ENCODE data around the gene SMYD1.
A peak's percentile ranks its signal among the peaks of the same experiment; 100 is the strongest.
"Not testable (repeated sequence)": the region's sequence is repeated elsewhere in the genome, so short reads cannot be mapped to it uniquely, and the experiment has no call there.

SMYD1 gene

DNA sequence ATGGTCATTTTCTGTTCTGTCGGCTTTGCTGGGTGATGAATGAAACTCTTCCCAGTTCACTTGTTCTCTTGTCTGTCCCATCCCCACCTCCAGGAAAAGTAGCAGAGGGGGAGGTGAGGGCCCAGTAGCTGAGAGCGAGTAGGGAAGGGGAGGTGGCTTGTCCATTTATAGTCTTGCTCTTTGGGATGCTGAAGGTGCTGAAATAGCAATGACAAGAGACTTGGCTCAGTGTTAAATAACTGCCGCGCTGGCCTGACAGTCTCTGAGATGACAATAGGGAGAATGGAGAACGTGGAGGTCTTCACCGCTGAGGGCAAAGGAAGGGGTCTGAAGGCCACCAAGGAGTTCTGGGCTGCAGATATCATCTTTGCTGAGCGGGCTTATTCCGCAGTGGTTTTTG, at the start of gene SMYD1:
Gene SMYD1 (plus strand): TSS at position 228 of the 400 bp plus-strand sequence. CDS start 40 bp downstream, at position 268.
- DNase-seq = no peak

DNA sequence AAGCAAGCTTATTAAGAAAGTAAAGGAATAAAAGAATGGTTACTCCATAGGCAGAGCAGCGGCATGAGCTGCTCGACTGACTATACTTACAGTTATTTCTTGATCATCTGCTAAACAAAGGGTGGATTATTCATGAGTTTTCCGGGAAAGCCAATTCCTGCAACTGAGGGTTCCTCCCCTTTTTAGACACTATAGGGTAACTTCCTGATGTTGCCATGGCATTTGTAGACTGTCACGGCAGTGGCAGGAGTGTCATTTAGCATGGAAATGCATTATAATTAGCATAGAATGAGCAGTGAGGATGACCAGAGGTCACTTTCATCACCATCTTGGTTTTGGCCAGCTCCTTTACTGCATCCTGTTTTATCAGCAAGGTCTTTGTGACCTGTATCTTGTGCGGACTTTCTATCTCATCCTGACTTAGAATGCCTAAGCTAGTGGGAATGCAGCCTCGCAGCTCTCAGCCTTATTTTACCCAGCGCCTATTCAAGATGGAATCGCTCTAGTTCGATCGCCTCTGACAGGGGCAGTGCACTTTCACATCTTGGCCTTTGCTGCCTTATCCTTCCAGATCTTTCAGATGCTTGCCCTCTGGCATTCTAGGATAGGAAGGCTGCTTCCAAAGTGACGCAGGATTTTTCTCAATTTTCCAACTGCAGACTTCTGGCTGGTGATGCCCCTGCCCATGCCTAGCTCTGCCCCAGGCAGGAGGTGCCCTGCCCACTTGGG, 49.4 kb upstream of the SMYD1 start:
- peak; percentile 67 for DNase-seq

DNA sequence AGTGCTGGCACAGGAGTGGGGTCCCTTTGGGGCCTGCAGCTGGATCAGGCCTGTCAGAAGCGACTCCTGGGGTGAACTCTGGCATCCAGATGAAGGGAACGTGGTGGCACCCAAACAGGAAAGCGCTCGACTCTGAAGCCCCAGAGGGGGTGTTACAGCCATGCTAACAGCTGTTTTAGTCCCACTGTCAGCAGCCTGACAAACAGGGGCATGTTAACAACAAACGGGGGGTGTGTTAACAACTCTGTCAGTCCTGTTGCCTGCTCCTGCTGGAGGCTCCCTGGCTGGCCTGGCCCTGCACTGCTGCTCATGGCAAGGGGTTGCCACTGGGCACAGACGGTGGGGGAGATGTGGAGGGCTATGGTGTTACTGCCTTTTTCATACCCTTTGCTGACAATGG, 48.7 kb upstream of the SMYD1 start:
- DNase-seq = no peak

DNA sequence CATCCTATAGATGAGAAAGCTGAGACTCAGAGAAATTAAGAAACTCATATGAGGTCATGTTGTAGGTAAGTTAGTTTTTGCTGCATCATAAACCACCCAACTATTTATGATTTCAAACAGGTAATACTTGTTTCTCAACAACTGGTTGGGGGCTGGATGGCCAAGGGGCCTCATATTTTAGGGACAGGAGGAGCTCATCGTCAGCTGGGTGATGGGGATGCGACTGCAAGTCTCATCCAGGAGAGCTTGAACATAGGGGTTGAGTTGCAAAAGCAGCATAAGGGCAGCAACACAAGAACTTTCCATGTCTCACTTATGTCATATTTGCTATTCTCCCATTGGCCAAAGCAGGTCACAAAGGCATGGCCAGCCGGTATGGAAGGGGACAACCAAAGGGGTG, 47.6 kb upstream of the SMYD1 start:
- no peak for DNase-seq

DNA sequence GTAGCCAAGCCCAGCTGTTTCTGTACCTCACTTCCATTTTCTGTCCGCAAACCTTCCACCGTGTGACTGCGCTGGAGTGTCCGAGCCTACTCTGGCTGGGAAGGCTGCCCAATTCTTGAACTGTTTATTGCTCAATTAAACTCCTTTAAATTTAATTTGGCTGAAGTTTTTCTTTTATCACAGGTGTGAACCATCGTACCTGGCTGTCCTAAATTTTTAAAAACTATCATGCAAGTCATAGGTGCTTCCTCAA, 45.0 kb upstream of the SMYD1 start:
- DNase-seq = no peak

DNA sequence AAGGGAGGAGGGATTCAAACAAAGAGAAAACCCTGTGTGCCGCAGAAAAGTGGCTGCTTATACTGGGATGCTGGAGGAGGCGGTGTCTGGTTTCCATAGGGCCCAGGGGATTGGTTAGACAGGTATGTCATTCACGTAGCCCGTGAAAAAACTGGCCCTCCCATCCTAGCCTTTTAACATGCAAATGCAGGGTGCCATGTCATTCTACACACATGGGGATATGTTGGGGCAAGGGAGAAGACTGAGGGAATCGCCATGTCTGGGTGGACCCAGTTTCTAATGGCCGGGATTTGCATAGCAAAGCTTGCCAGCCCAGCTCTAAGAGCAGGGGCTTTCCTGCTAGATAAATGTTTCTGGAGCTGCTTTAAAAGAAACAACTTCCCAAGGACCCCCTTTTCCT, 43.1 kb upstream of the SMYD1 start:
- no peak for DNase-seq

DNA sequence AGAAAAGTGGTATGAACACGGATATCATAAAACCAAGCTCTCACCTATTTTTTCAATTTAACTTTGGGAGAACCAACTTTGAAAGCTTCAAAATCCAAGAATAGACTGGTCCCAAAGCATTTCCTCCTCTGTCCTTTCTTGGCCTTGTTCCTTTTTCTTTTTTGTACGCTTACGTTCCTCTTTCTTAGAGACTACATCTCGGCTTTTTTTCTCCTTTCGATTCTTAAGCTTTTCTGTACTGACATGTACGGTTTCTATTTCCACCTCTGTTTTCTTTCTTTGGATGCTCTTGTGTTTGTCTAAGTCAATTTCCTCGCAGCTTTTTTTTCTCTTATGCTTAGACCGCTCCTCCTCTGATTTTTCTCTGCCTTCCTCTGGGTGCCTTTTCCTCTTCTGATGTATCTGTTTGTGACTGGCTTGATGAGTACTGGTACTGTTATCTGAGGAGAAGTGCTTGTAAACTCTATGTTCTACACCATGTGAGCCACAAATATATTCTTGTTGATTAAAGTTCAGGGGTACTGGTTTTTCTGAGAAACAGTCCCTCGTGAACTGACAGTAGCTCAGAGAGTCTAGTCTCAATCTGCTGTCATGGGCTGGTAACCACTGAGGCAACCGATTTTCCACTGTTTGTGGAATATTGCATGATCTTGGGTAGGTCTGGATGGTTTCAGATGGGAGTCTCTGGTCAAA, 39.8 kb upstream of the SMYD1 start:
- DNase-seq = peak; percentile 79

DNA sequence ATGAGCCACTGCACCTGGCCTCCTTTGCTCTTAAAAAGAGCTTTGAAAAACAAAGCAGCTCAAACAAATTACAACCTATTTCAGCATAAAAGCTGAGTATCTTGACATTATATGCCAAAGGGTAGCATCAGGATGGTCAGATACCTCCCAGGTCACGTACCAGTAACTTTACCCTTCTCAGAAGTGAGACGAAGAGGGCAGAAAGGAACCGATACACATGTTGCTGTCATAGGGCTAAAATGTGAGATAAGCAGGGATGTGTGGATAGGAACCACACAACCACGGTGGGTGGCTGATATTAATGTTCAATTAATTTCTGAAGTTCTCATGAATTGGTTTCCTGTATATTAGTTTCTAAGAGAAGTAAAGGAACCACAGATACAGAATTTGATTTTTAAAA, 38.7 kb upstream of the SMYD1 start:
- no peak for DNase-seq

DNA sequence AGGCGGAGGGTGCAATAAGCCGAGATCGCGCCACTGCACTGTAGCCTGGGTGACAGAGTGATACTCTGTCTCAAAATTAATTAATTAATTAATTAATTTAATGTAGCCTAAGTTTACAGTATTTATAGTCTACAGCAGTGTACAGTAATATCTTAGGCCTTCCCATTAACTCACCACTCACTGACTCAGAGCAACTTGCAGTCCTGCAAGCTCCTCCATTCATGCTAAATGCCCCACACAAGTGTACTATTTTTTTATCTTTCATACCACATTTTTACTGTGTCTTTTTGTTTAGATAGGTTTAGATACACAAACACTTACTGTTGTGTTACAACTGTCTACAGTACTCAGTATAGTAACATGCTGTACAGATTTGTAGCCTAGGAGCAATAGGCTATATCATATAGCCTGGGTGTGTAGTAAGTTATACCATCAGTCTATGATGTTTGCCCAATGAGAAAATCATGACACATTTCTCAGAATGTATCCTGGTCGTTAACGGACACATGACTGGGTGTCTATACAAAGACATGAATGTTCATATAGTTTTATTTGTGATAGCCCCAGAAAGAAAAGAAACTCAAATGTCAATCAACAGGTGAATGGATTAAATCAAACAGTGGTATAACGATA, 35.4 kb upstream of the SMYD1 start:
- no peak for DNase-seq

DNA sequence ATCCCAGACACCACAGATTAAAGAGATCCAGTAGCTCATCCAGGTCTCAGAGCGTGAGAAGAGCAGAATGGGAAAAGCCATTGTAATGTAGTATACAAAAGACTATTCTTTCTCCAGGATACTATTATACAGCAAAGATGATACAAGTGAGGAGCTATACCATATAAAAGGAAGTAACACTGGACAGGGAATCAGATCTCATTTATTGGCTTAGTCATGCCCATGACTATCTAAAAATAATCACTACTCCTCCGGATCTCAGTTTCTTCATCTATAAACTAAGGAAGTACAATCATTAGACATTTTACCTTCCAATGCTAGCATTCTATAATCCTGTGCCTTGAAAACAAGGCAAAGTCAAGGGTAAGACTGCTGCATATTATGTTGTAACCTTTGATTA, 31.4 kb upstream of the SMYD1 start:
- peak; percentile 31 for DNase-seq

DNA sequence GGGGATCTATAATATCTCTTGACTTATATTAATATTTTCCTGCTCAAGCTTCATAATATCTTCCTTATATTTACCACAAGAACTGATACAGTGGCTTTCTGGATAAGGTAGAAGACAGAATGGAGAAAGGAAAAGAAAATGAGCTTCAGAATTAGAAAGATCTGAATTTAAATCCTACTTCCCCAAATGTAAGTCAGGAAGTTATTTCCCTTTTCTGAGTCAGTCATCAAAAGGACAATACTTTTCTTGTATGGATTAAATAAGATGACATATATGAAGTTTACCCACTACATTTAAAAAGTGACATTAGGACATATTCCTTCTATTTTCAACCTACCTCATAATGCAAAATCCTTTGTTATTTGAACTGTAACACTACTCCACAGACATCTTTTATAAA, 31.0 kb upstream of the SMYD1 start:
- DNase-seq = peak; percentile 31

DNA sequence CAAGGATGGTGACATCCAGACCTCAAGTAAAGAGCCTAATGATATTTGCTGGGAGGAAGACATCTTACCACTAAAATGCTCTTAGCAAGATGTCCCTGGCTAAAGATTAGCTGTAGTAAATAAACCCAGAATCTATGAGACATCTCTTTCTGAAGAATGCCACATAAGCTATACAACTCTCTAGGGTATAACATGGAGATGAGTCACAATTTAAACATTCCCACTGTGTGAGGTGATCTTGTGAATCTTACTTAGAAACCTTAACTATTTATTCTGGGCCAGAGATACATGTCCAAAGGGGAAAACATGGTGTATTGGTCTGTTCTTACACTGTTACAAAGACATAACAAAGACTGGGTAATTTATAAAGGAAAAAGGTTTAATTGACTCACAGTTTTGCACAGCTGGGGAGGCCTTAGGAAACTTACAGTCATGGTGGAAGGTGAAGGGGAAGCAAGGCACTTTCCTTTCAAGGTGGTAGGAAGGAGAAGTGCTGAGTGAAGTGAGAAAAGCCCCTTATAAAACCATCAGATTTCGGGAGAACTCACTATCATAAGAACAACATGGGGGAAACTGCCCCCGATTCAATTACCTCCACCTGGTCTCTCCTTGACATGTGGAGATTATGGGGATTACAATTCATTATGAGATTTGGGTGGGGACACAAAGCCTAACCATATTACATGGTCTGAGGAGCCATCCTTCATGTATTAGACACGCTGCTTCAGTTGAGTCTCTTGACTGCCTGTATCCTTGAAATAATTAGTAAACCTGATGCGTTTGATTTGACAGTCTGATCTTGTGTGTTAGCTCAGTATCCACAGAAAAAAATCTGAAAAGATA, 29.1 kb upstream of the SMYD1 start:
- DNase-seq = no peak

DNA sequence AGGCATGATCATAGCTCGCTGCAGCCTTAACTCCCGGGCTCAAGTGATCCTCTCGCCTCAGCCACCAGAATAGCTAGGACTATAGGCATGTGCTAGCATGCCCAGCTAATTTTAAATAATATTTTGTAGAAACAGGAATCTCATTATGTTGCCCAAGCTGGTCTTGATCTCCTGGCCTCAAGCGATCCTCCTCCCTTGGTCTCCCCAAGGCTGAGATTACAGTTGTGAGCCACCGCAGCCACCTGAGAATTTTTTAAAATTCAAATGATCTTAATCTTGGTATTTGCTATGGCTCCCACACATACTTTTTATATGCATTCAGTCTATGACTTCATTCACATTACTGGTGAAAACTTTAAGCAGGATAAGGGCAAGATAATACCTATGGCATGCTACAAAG, 25.1 kb upstream of the SMYD1 start:
- DNase-seq = no peak

DNA sequence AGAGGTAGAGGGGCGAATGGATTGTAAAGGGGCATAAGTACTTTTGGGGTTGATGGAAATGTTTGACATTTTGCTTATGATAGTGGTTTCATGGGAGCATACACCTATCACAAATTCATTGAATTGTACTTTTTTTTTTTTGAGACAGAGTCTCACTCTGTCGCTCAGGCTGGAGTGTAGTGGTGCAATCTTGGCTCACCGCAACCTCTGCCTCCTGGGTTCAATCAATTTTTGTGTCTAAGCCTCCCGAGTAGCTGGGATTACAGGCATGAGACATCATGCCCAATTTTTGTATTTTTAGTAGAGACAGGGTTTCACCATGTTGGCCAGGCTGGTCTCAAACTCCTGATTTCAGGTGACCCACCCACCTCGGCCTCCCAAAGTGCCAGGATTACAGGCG, 22.1 kb upstream of the SMYD1 start:
- not testable (repeated sequence) for DNase-seq

DNA sequence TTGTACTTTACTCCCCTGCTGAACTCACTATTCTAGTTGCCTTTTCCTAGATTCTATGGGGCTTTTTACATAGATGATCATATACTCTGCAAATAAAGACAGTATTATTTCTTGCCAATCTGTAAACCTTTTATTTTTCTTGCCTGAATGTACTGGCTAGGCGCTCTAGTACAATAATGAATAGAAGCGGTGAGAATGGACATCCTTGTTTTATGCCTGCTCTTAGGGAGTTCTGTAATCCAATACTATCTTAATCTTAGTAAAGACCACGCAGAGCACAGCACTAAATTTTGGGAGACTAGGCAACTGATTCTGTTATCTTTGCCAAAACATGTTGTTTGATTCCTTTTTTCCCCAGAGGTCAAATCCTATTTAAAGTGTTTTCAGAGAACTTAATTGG, 19.1 kb upstream of the SMYD1 start:
- DNase-seq = peak; percentile 1

DNA sequence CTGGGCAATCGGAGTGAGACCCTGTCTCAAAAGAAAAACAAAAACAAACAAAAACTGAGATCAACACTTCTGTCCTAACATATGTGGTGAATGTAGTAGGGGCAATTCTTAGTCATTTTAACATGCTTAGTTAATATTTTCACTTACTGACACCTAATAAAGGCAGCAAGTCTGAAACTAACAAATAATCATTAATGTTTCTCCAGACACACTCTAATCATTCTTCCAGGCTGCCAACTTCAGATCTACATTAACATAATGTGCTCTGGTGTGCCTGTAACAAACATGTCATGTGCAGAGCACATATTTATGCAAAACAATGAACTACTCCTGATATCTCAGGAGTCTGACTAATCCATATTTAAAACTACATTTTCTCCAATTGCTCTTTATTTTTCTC, 18.0 kb upstream of the SMYD1 start:
- DNase-seq = no peak

DNA sequence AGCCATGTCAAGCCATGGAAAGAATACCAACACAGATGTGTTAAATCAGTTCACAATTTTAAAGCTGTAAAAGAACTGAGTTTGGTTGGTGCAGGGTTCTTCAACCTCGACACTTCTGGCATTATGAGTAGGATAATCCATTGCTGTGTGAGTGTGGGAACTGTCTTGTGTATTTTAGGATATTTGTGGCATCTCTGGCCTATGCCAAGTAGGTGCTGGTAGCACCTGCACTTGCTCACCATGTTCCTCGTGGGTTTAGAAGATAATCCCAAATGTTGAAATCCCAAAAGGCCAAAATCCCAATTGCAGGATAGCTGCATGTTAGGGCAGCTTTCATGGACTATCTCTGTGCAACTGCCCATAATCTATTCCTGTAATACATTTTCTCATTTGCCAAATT, 15.8 kb upstream of the SMYD1 start:
- no peak for DNase-seq

DNA sequence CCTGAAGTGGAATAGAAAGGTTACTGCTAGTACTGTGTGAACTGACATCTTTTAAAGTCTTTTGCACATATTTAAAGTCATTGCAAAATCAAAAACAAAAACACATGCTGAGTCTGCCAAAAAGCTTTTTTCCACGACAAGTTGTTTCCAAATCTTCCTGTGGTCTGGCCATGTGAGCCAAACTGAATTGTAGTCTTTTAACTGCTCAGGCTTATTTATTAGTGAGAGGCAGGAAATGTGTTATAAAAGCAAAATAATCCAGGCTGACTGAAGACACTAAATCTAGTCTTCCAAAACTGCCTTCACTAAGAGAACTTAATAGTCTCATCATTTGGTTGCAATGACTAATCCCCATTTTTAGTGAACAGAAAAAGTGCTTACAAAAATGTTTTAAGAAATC, 14.3 kb upstream of the SMYD1 start:
- DNase-seq = peak; percentile 13

DNA sequence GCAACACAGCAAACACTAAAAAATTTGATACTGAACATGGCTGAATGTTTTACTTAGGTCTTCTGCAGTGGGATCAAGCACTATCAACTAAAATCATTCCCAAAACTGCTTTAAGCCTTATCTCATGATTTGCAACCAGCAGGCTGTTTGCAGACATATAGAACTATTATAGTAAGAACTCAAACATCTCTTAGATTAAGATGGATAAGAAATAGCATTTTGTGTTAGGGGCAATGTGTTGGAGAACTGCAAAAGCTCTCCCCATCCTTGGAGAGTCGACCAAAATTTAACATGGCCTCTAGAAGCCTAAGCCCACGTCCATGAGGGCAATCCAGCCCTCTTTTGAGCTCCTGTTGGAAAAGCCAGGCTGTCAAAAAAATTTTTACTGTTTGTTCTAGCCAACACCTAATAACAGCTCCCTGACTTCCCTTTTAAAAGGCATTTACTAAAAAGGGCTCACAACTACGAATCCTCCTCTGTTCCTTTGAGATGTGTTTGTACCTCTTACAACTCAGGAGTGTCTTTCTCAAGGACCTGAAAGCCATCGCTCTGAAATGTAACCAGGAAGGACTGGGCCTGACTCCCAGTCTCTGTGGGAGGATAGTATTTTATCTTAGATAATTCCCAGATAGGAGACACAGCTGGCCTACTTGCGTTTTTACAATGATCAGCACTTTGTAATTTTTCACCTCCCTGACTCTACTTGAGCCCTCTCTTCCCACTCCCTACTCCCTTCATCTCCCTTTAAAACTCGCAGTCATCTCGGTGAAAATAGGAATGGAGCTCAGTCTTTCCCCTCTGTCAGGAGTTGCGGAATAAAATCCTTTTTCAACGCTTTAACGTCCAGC, 13.5 kb upstream of the SMYD1 start:
- DNase-seq = peak; percentile 31

DNA sequence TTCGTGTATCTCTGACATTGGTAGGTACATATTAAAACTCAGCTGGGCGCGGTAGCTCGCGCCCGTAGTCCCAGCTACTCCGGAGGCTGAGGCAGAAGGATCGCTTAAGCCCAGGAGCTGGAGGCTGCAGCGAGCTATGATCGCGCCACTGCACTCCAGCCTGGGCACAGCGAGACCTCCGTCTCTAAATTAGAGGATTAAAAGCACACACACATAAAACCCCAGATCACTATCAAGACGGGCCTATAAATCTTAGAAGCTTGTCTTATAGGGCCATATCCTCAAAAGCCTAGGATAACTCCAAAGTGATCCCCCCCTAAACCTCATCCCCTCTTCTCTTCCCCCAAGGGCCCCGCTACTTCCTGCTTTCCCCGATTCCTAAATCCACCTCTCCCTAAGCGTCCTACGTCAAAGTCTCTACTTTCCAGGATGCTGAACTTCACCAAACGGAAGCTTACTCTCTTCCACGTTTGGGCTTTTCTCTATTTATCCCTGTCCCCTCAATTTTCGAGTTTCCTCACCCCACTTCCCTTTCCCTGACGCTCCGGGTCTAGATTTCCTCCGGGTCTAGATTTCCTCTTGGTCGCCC, 12.7 kb upstream of the SMYD1 start:
- DNase-seq = no peak

DNA sequence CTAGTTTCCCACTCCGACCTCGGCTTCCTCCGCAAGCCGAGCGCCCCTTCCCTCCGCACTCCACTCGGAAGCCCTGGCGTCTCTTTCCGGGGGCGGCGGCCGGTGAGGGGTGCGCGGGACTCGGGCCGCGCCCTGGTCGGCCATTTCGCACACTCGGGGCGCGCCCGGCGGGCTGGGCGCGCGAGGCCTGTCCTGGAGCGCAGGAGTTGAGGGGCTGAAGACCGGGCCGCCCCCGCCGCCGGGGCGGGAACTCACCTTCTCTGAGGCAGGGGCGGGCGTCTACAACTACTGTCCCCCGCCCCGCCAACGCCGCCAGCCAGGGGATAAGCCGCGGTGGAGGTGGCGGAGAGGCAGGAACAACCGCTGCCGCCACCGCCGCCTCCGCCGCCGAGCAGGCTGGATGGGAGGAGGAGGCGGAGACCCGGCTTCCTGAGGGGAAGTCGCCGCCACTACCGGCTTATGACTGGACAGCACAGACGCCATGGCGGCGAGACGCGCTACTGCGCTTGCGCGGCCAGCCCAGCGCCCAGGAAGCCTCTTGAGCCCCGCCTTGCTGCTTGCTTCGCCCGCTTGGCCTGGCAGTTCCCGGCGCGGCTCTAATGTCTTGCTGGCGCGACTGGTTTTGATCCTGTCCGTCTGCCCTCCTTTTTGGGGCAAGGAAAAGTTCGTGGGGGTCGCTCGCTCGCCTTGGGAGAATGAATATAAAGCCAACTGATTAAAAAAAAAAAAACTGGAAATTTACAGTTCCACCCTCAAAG, 12.1 kb upstream of the SMYD1 start, which contains the start of gene KRCC1:
Gene KRCC1 (minus strand): TSS at position 413 of the 758 bp plus-strand sequence. CDS start 27,220 bp downstream, outside the sequence.
- DNase-seq = peak; percentile 93
